GM23338 (cell line): ENCODE data around the gene GBP7.

Experiments
- EZH2 ChIP-seq: fragments of 200-600 bp; sonication (generic); IDR thresholded peaks from one replicate; pipeline ENCODE4 v1.8.0; 2017; ENCODE audit warnings: antibody characterized with exemption, mild to moderate bottlenecking, low read depth; ENCODE audit not compliant: unreplicated experiment
- TF ChIP-seq, protein P1 (sequence below), 2 experiments: fragments of 200-600 bp in 1 of 2; sonication (generic) in 1 of 2; conservative IDR thresholded peaks; 2 replicates each; pipeline versions ENCODE4 v1.5.1 to v1.6.1; 2016 to 2017; ENCODE audit warnings: antibody characterized with exemption in 2 of 2, low read depth in 2 of 2, mild to moderate bottlenecking in 2 of 2, moderate library complexity in 1 of 2

DNA sequence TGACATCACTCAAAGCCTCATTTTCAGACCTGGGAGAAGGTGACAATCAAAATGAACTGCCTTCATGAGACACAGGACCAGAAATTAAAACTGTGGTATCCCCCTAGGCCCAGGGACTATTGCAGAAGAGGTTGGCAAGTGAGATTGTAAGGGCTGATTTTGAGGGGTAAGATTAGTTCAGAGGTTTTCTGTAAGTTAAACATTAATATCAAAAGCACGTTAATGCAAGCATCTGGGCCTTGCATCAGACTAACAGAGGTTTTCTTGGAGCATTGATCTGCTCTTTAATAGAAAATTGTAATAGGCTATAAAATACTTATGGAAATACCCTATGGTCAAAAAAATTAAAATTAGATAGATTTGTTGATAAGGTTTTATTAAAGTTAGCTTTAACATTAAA, 37.5 kb upstream of the GBP7 start:
- TF ChIP-seq, protein P1, sequence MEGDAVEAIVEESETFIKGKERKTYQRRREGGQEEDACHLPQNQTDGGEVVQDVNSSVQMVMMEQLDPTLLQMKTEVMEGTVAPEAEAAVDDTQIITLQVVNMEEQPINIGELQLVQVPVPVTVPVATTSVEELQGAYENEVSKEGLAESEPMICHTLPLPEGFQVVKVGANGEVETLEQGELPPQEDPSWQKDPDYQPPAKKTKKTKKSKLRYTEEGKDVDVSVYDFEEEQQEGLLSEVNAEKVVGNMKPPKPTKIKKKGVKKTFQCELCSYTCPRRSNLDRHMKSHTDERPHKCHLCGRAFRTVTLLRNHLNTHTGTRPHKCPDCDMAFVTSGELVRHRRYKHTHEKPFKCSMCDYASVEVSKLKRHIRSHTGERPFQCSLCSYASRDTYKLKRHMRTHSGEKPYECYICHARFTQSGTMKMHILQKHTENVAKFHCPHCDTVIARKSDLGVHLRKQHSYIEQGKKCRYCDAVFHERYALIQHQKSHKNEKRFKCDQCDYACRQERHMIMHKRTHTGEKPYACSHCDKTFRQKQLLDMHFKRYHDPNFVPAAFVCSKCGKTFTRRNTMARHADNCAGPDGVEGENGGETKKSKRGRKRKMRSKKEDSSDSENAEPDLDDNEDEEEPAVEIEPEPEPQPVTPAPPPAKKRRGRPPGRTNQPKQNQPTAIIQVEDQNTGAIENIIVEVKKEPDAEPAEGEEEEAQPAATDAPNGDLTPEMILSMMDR (conservative IDR thresholded peaks at IDR 0.05; ENCODE audit: low read depth in 2 of 2): no peak
- no peak for TF ChIP-seq EZH2
